SK-N-SH treated with all-trans-retinoic acid at 6 μM for 48 hours (cell line): ENCODE data around the gene ABCB1.

ENCODE experiments used
- ATAC-seq: fragments of 200-7000 bp; cut with Tn5 transposase; 3 replicates; pipeline ENCODE4 v1.9.1; 2020; ENCODE audit warnings: mild to moderate bottlenecking, moderate library complexity
- ARNTL ChIP-seq: fragments of 450-650 bp; formaldehyde crosslinking; IDR thresholded peaks from 2 replicates; pipeline ENCODE4 v1.5.0; 2020; ENCODE audit warnings: low read depth, mild to moderate bottlenecking, moderate library complexity, borderline replicate concordance
- BACH2 ChIP-seq: fragments of 250-450 bp; sonication (Bioruptor Pico); IDR thresholded peaks from 2 replicates; pipeline ENCODE4 v1.9.0; 2021; ENCODE audit warnings: mild to moderate bottlenecking, borderline replicate concordance
- CSDC2 ChIP-seq: fragments of 250-450 bp; sonication (Bioruptor Pico); IDR thresholded peaks from 2 replicates; pipeline ENCODE4 v1.5.0; 2020; ENCODE audit warnings: mild to moderate bottlenecking, moderate library complexity
- ESRRG ChIP-seq: fragments of 250-450 bp; sonication (Bioruptor Pico); IDR thresholded peaks from 2 replicates; pipeline ENCODE4 v1.6.1; 2021; ENCODE audit warnings: mild to moderate bottlenecking
- GLIS3 ChIP-seq: fragments of 250-450 bp; sonication (Bioruptor Pico); IDR thresholded peaks from 2 replicates; pipeline ENCODE4 v1.5.0; 2020; ENCODE audit warnings: mild to moderate bottlenecking, moderate library complexity
- ISL1 ChIP-seq: fragments of 250-450 bp; sonication (Bioruptor Pico); IDR thresholded peaks from 2 replicates; pipeline ENCODE4 v2.1.2; 2022; ENCODE audit warnings: mild to moderate bottlenecking, moderate library complexity
- OSR1 ChIP-seq: fragments of 250-450 bp; sonication (Bioruptor Pico); IDR thresholded peaks from 2 replicates; pipeline ENCODE4 v1.8.0; 2022; ENCODE audit warnings: moderate library complexity, mild to moderate bottlenecking, inconsistent platforms
- PPARA ChIP-seq: fragments of 250-450 bp; sonication (Bioruptor Pico); IDR thresholded peaks from 2 replicates; pipeline ENCODE4 v1.5.0; 2020; ENCODE audit warnings: mild to moderate bottlenecking, borderline replicate concordance
- RARB ChIP-seq: fragments of 250-450 bp; sonication (Bioruptor Pico); IDR thresholded peaks from 2 replicates; pipeline ENCODE4 v1.8.0; 2021; ENCODE audit warnings: mild to moderate bottlenecking, moderate library complexity
- TCF4 ChIP-seq: fragments of 250-450 bp; sonication (Bioruptor Pico); IDR thresholded peaks from 2 replicates; pipeline ENCODE4 v1.8.0; 2021; ENCODE audit warnings: mild to moderate bottlenecking, moderate library complexity, borderline replicate concordance
- TOX ChIP-seq: fragments of 250-450 bp; sonication (Bioruptor Pico); IDR thresholded peaks from 2 replicates; pipeline ENCODE4 v1.8.0; 2021; ENCODE audit warnings: mild to moderate bottlenecking, moderate library complexity, borderline replicate concordance
- ZC3H10 ChIP-seq: fragments of 250-450 bp; sonication (Bioruptor Pico); IDR thresholded peaks from 2 replicates; pipeline ENCODE4 v1.5.1; 2021; ENCODE audit warnings: mild to moderate bottlenecking, moderate library complexity
- ZFP3 ChIP-seq: fragments of 250-450 bp; sonication (Bioruptor Pico); IDR thresholded peaks from 2 replicates; pipeline ENCODE4 v1.5.0; 2020; ENCODE audit warnings: mild to moderate bottlenecking, moderate library complexity
- ZFP30 ChIP-seq: fragments of 450-650 bp; formaldehyde crosslinking; IDR thresholded peaks from 2 replicates; pipeline ENCODE4 v1.5.0; 2022; ENCODE audit warnings: mild to moderate bottlenecking, moderate library complexity
- ZNF565 ChIP-seq: fragments of 450-650 bp; formaldehyde crosslinking; conservative IDR thresholded peaks from 2 replicates; pipeline ENCODE4 v1.5.0; 2020; ENCODE audit warnings: low read depth, mild to moderate bottlenecking, moderate library complexity
- ZNF70 ChIP-seq: fragments of 450-650 bp; formaldehyde crosslinking; IDR thresholded peaks from 2 replicates; pipeline ENCODE4 v1.5.0; 2020; ENCODE audit warnings: mild to moderate bottlenecking, moderate library complexity
- ZNF8 ChIP-seq: fragments of 450-650 bp; formaldehyde crosslinking; IDR thresholded peaks from 2 replicates; pipeline ENCODE4 v1.5.0; 2020; ENCODE audit warnings: mild to moderate bottlenecking, moderate library complexity
- TF ChIP-seq, protein P1 (sequence below): fragments of 250-450 bp; sonication (Bioruptor Pico); IDR thresholded peaks from 2 replicates; pipeline ENCODE4 v1.8.0; 2021; ENCODE audit warnings: low read depth, mild to moderate bottlenecking, moderate library complexity, borderline replicate concordance
- TF ChIP-seq, protein P2 (sequence below): fragments of 250-450 bp; sonication (Bioruptor Pico); IDR thresholded peaks from 2 replicates; pipeline ENCODE4 v1.5.1; 2020; ENCODE audit warnings: low read depth, mild to moderate bottlenecking, moderate library complexity
- TF ChIP-seq, protein P3 (sequence below): fragments of 250-450 bp; sonication (Bioruptor Pico); IDR thresholded peaks from 2 replicates; pipeline ENCODE4 v1.8.0; 2020; ENCODE audit warnings: mild to moderate bottlenecking, moderate library complexity, borderline replicate concordance
- TF ChIP-seq, protein P4 (sequence below): fragments of 250-450 bp; sonication (Bioruptor Pico); IDR thresholded peaks from 2 replicates; pipeline ENCODE4 v1.5.1; 2021; ENCODE audit warnings: mild to moderate bottlenecking, moderate library complexity

ABCB1 gene

DNA sequence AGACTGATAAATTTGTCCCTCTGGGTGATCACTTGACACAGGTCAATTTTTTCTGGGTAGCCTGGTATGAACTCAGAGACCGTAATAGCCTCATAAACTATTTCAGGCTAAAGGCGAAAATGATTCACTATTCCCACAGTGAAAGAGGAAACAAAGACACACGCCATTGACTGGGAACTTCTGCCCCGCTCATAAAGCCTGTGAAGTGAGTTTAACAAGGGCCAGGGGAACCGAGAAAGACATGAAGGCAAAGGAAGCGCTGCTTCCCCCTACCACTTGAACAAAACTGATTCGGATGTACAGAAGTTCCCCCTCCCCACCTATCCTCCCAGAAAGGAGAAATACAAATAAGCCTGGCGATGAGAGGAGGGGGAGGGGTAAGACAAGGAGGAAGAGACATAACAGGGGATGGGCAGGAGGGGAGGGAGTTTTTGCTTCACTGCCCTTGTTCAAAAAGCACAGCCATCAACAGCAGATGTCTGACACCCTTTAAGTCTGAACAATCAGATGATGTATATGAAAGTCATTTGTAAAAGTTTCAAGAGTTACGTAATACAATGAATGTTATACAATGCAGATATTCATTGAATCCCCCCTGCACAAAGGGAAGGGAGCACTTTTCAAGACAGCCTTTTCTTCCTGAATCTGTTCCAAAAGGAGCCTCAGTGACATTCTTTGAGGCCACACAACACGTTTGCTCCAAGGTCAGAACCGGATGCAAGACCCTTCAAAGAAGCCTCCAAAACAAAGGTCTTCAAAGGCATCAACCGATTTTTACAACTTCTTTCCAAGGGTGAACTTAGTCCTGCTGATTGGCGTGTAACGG is 125.9 kb downstream of the ABCB1 start:
- TF ChIP-seq PPARA: no peak
- no peak for TF ChIP-seq TCF4 (CRISPR knock-in tag)
- no peak for TF ChIP-seq ZFP3 (CRISPR knock-in tag)
- no peak for TF ChIP-seq CSDC2 (CRISPR knock-in tag)
- no peak for TF ChIP-seq GLIS3
- TF ChIP-seq, protein P1, sequence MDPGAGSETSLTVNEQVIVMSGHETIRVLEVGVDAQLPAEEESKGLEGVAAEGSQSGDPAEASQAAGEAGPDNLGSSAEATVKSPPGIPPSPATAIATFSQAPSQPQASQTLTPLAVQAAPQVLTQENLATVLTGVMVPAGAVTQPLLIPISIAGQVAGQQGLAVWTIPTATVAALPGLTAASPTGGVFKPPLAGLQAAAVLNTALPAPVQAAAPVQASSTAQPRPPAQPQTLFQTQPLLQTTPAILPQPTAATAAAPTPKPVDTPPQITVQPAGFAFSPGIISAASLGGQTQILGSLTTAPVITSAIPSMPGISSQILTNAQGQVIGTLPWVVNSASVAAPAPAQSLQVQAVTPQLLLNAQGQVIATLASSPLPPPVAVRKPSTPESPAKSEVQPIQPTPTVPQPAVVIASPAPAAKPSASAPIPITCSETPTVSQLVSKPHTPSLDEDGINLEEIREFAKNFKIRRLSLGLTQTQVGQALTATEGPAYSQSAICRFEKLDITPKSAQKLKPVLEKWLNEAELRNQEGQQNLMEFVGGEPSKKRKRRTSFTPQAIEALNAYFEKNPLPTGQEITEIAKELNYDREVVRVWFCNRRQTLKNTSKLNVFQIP: no peak
- TF ChIP-seq ZNF8 (CRISPR knock-in tag): no peak
- no peak for TF ChIP-seq ARNTL (CRISPR knock-in tag)
- no peak for TF ChIP-seq ISL1 (CRISPR knock-in tag)
- no peak for TF ChIP-seq BACH2 (CRISPR knock-in tag)
- TF ChIP-seq ZNF565: no peak
- TF ChIP-seq, protein P2, sequence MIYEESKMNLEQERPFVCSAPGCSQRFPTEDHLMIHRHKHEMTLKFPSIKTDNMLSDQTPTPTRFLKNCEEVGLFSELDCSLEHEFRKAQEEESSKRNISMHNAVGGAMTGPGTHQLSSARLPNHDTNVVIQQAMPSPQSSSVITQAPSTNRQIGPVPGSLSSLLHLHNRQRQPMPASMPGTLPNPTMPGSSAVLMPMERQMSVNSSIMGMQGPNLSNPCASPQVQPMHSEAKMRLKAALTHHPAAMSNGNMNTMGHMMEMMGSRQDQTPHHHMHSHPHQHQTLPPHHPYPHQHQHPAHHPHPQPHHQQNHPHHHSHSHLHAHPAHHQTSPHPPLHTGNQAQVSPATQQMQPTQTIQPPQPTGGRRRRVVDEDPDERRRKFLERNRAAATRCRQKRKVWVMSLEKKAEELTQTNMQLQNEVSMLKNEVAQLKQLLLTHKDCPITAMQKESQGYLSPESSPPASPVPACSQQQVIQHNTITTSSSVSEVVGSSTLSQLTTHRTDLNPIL (CRISPR knock-in tag): no peak
- no peak for ATAC-seq

DNA sequence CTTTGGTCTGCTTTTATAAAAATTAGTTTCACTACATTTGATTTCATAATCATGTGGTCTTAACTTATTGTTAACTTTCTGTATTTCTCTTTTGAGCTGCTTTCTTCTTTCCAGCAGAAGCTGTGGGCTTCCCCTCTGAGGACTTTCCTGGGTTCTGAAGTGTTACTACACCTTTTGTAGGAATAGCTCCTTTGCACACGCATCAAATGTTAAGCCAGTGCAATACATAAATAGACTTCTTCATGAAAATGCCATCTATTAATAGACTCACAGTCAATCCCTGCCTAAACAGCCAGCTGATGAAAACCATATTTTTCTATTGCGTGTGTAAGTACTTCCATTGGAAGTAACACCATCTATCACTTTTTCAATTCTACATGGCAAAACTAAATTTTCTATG is 126.7 kb downstream of the ABCB1 start:
- TF ChIP-seq ZNF70 (CRISPR knock-in tag) (no peak), RARB (CRISPR knock-in tag) (no peak)
- TF ChIP-seq, protein P1: no peak
- TF ChIP-seq, all 23 proteins: peak for 0
- ATAC-seq: no peak

DNA sequence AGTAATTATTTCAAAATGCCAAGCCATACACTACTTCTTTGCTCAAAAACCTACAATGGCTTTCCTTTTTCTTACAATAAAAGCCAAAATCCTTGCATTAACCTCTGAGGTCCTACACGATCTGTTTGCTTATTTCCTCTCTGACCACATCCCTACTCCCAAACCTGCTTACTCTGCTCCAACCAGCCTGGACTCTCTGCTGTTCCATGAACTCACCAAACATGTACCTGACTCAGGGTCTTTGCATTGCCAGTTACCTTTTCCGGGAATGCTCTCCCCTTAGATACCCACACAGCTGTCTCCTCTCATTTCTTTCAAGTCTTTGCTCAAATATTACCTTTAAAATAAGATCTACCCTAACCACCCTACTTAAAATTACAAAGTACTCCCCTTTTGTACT is 127.5 kb downstream of the ABCB1 start:
- TF ChIP-seq, protein P2 (CRISPR knock-in tag): no peak
- no peak for TF ChIP-seq ZC3H10 (CRISPR knock-in tag)
- no peak for TF ChIP-seq PPARA
- TF ChIP-seq, protein P3, sequence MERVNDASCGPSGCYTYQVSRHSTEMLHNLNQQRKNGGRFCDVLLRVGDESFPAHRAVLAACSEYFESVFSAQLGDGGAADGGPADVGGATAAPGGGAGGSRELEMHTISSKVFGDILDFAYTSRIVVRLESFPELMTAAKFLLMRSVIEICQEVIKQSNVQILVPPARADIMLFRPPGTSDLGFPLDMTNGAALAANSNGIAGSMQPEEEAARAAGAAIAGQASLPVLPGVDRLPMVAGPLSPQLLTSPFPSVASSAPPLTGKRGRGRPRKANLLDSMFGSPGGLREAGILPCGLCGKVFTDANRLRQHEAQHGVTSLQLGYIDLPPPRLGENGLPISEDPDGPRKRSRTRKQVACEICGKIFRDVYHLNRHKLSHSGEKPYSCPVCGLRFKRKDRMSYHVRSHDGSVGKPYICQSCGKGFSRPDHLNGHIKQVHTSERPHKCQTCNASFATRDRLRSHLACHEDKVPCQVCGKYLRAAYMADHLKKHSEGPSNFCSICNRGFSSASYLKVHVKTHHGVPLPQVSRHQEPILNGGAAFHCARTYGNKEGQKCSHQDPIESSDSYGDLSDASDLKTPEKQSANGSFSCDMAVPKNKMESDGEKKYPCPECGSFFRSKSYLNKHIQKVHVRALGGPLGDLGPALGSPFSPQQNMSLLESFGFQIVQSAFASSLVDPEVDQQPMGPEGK: no peak
- no peak for TF ChIP-seq ZNF565
- TF ChIP-seq ZNF70 (CRISPR knock-in tag): no peak
- no peak for TF ChIP-seq TCF4 (CRISPR knock-in tag)
- TF ChIP-seq, protein P1: no peak
- no peak for TF ChIP-seq ZFP30 (CRISPR knock-in tag)
- no peak for TF ChIP-seq TOX (CRISPR knock-in tag)
- no peak for TF ChIP-seq BACH2 (CRISPR knock-in tag)
- TF ChIP-seq OSR1 (CRISPR knock-in tag): no peak
- TF ChIP-seq ARNTL (CRISPR knock-in tag): no peak
- TF ChIP-seq CSDC2 (CRISPR knock-in tag): no peak
- no peak for TF ChIP-seq GLIS3
- no peak for TF ChIP-seq ZNF8 (CRISPR knock-in tag)
- TF ChIP-seq ZFP3 (CRISPR knock-in tag): no peak
- TF ChIP-seq ESRRG (CRISPR knock-in tag): no peak
- TF ChIP-seq, protein P4, sequence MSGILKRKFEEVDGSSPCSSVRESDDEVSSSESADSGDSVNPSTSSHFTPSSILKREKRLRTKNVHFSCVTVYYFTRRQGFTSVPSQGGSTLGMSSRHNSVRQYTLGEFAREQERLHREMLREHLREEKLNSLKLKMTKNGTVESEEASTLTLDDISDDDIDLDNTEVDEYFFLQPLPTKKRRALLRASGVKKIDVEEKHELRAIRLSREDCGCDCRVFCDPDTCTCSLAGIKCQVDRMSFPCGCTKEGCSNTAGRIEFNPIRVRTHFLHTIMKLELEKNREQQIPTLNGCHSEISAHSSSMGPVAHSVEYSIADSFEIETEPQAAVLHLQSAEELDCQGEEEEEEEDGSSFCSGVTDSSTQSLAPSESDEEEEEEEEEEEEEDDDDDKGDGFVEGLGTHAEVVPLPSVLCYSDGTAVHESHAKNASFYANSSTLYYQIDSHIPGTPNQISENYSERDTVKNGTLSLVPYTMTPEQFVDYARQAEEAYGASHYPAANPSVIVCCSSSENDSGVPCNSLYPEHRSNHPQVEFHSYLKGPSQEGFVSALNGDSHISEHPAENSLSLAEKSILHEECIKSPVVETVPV (CRISPR knock-in tag): no peak
- no peak for ATAC-seq
